Colon (tissue), 2 donors: Measurements from ENCODE around the gene RGS3.
A peak's percentile ranks its signal among the peaks of the same experiment; 100 is the strongest.
"Not testable (repeated sequence)": the region's sequence is repeated elsewhere in the genome, so short reads cannot be mapped to it uniquely, and the experiment has no call there.

Experiments
- FAIRE-seq: peaks from 2 replicates; lab custom pipeline; 2012; peaks lifted over from hg19 to GRCh38; lab: Jason Lieb, UNC
- donor health status: control.
- donor health status: control.

RGS3 gene

DNA sequence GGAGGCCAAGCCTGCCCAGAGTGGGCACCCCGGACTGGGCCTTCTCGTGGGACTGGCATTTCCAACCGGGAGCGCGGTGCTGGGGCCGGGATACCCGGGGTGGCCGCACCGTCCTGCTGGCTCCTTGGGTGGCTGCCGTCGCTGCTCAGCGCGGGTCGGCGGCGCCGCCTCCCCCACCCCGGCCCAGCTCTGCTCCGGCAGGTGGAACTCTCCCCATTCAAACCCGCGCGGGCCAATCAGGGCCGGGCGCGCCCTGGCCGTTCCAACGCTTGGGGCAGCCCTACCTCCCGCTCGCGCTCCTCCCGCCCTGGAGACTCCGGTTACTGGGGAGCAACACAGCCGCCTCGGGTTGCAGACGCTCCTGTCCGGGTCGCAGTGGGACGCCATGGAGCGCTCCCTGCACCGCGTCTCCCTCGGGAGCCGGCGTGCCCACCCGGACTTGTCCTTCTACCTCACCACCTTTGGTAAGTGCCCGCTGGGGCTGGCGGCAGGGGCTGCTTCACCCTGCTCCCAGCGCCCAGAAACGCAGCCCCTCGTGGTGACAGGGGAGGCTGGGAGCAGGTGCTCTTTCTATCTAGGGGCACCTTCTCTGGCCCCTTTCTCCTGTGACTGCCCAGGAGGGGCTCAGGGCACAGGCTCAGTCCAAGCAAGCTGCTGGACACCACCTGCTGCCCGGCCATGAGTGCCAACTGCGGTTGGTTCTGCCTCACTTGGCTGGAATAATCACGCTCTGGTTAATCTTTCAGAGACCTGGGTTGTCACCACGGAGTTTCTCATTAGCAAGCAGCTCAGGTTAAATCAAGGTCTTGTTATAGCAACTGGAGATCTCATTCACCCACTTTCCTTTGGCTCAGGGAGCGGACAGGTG, at the start of gene RGS3:
TSS of gene RGS3 (plus strand) at position 310 of the 868 bp plus-strand sequence. CDS start at position 386, 76 bp downstream.
- FAIRE-seq: no peak

DNA sequence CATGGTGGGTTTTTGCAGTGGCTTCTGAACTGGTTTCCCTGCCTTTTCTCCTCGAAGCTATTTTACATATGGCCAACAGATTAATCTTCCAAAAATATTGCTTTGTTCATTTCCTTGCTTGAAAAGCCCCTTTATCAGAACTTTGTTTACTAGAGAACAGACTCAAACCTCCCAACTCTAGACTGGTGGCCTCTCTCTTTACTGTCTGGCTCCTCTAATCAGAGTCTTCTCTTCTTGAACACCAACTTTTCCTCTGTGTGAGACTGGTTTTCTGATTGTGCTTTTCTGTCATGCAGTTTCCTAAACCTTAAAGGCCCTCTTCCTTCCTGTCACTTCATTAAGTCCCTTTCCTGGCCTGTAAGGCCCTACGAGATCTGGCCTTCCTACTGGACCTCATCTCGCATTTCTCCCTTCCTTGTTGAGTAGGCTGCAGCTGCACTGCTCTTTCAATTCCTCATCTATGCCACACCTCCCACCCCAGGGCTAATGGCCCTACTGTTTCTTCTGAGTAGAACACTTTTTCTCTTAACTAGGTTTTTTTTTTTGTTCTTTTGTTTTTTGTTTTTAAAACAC, 47.3 kb upstream of the RGS3 start:
- no peak for FAIRE-seq

GRCh38 chr9:113417370-113417769, 46.2 kb upstream of the RGS3 start:
- FAIRE-seq: no peak

- FAIRE-seq: no peak
Measured at GRCh38 chr9:113421726-113422125, 41.8 kb upstream of the RGS3 start.

DNA sequence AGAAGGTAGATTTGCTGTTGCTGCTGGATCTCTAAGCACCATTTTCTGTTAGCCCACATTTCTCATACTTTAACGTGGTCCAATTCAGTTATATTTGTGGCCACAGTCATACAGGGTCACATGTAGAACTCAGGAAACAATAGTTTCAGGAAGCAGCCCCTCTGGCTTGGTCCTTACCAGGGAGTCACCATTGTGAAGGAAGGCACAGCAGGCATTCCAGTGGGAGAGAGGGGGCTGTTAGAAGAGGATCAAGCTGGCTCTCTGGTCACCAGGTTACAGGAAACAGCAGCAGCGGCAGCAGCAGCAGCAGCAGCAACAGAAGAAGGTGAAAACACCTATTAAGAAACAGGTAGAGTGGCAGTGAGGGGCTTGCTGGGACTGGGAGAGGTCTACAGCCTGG, 38.5 kb upstream of the RGS3 start:
- FAIRE-seq: no peak

DNA sequence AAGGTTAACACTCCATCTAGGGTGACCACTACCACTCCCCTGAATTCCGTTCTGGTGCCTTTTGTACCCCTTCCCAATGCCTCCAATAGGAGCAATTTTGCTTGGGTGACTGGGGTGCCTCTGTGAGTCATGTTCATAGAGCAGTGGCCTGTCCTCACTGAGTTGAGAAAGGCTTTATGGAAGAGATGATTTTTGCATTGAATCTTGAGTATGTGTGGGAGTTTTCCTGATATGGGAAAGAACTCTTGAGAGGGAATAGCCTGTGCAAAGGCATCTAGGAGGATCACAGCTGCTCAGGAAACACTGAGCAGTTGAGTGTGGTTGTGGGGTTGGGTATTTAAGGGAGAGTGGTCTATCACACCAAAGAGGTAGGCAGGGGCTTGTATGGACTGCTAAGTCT, 36.8 kb upstream of the RGS3 start:
- no peak for FAIRE-seq

DNA sequence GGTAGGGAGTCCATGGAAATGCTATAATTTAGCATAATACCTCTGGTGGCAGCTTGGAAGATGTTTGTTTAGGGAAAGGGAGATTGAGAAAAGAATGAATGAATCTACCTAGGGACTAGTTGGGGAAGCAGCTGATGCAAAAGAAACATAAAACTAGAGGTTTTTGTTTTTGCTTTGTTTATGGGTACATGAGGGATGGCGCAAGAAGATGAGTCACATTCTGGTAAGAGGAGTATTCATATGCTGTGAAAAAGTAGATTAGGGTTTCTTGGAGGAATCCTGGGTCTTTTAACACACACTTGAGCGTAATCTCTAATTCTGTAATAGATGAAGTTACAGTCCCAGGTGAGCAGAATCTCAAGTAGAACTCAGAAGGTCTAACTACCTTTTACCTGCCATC, 35.9 kb upstream of the RGS3 start:
- no peak for FAIRE-seq

GRCh38 chr9:113428062-113428615, 35.4 kb upstream of the RGS3 start:
- no peak for FAIRE-seq

GRCh38 chr9:113431191-113431590, 32.3 kb upstream of the RGS3 start:
- no peak for FAIRE-seq

DNA sequence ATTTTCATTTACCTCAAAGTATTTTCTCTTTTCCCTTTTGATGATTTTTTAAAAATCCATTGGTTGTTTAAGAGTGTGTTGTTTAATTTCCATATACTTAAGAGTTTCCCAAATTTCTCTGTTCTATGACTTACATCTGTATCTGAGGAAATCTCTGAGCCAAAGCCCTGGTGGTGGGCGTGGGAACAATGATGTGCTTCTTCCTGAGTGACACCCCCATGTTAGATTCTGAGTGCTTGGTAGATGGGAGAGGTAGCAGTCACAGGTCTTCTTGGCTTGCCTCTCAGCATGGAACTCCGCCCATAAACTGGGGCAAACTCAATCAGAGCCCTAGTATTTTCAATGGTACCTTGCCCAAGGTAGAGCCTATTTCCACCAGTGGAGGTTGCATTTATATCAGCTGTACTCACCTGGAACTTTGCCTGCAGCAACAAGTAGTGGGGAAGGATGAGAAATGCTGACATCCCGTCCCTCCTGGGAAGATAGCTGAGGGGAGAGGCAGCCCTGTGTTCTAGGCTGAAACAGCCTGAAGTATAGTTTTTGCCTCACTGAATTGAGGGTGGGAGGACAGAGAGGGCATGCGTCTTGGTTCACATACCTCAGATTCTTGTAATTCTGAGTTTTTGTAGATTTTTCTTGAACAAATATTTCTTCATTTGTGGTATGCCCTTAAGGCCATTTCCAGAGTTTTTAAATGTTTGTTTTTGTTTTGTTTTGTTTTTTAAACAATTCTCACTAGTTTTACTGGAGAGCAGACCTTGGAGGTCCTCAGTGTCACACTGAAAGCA, 26.6 kb upstream of the RGS3 start:
- FAIRE-seq: no peak

DNA sequence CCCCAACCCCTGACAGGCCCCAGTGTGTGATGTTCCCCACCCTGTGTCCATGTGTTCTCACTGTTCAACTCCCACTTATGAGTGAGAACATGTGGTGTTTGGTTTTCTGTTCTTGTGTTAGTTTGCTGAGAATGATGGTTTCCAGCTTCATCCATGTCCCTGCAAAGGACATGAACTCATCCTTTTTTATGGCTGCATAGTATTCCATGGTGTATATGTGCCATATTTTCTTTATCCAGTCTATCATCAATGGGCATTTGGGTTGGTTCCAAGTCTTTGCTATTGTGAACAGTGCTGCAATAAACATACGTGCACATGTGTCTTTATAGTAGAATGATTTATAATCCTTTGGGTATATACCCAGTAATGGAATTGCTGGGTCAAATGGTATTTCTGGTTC, 25.8 kb upstream of the RGS3 start:
- FAIRE-seq: not testable (repeated sequence)

DNA sequence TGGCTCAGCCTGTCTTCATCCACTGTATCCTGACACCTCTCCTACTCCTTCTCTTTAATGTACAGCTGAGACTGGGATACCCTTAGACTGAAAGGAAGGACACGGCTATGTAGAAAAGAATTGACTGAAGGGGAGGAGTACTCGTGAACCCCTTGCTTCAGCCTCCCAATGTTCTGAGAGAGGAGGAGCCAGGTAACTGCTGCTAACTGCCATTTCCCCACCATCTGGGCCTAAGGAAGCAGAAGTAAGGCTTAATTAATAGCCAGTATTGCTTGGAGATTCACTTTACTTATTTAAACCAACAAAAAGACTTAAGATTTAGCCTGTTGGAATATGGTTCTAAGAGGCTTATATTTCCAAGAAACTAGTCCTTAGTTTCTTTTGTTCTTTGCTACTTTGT, 18.8 kb upstream of the RGS3 start:
- no peak for FAIRE-seq

DNA sequence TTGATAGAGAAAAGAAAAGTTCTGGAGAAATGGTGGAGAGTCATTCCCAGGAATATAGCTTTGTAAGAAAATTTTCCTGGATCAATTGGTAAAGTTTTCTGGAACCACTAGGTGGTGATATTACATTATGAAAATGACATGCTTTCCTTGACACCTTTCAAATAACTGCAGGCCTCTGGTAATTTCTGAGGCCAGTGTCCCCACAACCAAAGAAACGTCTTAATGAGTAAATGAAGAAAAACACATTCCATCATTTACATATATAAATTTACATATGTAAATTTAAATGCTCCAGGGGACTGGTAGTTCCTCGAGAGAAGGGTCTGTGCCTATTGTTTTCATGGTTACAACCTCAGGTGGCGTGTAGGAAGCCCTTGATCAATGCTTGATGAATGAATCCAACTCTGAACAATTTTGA, 17.2 kb upstream of the RGS3 start:
- FAIRE-seq: peak; percentile 45

DNA sequence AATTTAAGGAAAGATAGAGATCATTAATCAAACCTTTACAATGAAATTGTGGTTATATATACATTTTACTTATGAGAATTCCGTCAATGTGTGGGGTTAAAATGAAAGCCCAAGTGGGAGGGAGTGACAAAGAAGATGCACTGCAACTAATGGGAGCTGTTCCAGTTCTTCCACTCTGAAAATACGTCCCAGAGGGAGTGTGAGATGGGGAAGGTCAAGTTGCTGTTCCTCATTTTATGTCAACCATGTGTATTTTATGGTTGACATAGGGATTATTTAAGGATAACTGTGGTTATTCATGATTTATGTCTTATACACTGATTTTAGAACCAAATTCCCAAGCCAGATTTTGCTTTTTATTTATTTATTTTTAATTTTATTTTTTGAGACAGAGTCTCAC, 14.2 kb upstream of the RGS3 start:
- no peak for FAIRE-seq

- no peak for FAIRE-seq
Measured at GRCh38 chr9:113452113-113452605, 11.4 kb upstream of the RGS3 start.

- FAIRE-seq: no peak
Measured at GRCh38 chr9:113454914-113455761, 8.4 kb upstream of the RGS3 start.

DNA sequence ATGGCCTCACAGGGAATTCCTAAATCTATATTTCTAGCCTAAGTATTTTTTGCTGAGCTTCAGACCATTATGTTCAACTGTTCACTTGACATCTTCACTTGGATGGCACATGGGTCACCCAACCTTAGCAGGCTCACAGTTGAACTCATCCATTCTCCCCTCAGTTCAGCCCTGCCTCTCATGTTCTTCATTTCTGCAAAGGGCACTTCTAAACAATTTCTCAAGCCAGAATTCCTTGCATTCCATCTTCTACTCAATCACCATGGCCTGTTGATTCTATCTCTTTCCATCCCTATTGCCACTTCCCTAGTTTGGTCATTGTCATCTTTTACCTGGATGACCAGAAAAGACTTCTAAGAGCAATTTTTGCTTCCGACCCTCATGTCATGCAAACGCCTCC, 7.3 kb upstream of the RGS3 start:
- FAIRE-seq: no peak

DNA sequence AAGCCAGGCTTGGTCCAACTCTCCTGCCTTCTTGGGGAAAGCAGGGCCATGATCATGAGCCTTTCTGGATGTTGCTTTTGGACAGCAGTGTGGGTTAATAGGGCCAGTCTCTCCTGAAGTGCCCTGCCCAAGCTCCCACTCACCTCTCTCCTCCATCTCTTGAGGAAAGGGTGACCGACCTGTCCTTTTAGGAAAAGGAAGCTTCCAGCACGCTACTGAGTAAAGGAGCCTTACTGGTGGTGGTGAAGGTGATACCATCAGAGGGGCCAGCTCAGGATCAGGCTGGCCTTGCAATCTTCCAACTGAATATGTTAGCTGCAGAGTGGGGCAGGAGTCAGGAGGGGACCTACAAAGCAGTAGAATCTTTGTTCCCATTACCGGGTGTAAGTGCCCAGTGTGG, 2.2 kb upstream of the RGS3 start:
- no peak for FAIRE-seq

GRCh38 chr9:113461943-113462342, 1.6 kb upstream of the RGS3 start:
- FAIRE-seq: no peak

DNA sequence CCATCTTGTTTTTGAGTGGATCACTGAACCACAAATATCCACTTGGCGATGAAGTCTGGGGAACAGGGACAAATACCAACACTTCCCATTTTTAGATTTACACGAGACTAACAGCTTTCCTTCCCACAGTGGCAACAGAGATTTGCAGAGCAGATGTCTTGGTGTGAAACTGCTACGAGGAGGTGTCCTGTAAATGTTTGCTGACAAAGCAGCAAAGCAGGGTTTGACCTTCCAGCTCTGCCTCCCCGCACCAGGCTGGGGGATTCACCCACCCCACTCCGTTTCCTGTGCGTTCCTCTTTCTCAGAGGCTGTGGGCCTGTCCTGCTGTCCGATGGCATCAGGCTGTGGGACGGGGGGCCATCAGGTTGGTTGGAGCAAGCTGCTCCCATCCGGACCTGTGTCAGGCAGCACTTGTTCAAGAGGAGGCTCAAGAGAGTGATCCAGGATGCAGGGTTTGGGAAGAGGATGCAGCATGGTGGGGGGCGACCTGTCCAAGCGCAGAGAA, 693 bp upstream of the RGS3 start:
- FAIRE-seq: no peak

DNA sequence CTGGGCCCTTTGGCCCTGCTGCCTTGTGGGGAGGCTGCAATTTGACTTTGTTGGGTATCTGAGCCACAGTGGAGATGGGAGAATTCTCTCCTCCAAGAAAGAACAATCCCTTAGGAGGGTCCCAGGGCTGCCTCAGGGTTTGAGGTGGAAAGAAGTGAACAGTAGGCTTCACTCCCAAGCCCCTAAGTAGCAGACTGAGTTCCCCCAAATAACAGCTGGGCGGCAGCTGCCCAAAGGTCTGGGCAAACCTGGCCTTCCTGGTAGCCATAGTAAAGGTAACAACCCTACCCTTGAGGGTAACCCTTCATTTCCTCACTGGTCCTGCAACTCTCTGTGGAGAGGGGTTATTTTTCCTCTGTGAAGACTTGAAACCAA, 746 bp downstream of the RGS3 start:
- no peak for FAIRE-seq
